ENCODE measurements around the gene KRTAP1-3.
"Not testable (repeated sequence)": the region's sequence is repeated elsewhere in the genome, so short reads cannot be mapped to it uniquely, and the experiment has no call there.

GRCh38 chr17:41055130-41055529 lies 20.5 kb upstream of the KRTAP1-3 start, which contains the start of gene KRTAP2-2:
- not testable (repeated sequence) for TF ChIP-seq CTCF (optimal IDR thresholded peaks at IDR 0.05 in 1 of 3, IDR thresholded peaks at IDR 0.05 in 1 of 3, conservative IDR thresholded peaks at IDR 0.05 in 1 of 3; ENCODE audit: extremely low read depth in 1 of 3, insufficient read depth in 2 of 3, low read length in 3 of 3); EZH2 (IDR thresholded peaks at IDR 0.05; ENCODE audit: low read length)

Data from keratinocyte (primary cell).